ENCODE measurements around the gene LDLRAD3. TPM values are rescaled to one million over a fixed set of nuclear protein-coding genes. Genes with fewer than 3 reads are reported as not detected.

LDLRAD3 gene
- total and polyA plus RNA-seq, 10 donors, result 1.5 to 9.6 (median 8.1) TPM

- DNase-seq, result no peak
- WGBS, 5 donors, result 87 to 97% (median 90%) methylated on average over 2 to 4 of the region's 4 CpGs
- no peaks in the 10 kb centered on the region for H3K9me3 ChIP-seq
- intact Hi-C loops (cut with DNase I; ENCODE audit: low total_unique reads), result no loop called here
- no peak overlapping the region for H3K27ac ChIP-seq
- no peaks in the 10 kb centered on the region for H3K36me3 ChIP-seq
- H3K4me3 ChIP-seq, result no peak overlapping the region
- no peaks in the 10 kb centered on the region for H3K27me3 ChIP-seq (replicated peaks in 1 of 7)
- TF ChIP-seq POLR2AphosphoS5 (IDR thresholded peaks at IDR 0.05), result no peak
- no peak for TF ChIP-seq POLR2A (IDR thresholded peaks at IDR 0.05)
- H3K4me1 ChIP-seq, result no peaks in the 10 kb centered on the region
These were observed 296.9 kb downstream of the LDLRAD3 start for GRCh38 chr11:36240801-36241200.

DNA sequence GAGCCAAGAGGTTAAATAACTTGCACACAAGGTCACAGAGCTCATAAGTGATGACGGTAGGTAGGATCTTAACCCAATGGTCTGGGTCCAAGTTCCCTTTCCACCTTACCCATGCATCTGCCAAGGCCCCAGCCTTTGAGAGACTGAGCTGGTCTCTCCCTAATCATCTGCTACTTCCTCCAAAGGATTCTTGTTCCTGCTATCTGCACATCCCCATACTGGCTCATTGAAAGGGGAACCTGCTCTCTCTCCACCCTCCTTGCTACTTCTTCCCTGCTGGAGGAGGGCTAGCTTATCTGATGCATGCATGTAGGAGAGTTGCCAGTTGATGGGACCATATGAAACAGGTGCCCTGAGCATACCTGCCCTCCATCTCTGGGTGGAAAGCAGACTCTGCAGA lies 297.6 kb downstream of the LDLRAD3 start:
- no peaks in the 10 kb centered on the region for H3K4me1 ChIP-seq
- no peak overlapping the region for H3K4me3 ChIP-seq
- DNase-seq, result no peak
- no peaks in the 10 kb centered on the region for H3K36me3 ChIP-seq
- WGBS, 5 donors, result 23 to 82% (median 80%) methylated on average over 1 of the region's 1 CpG
- H3K27me3 ChIP-seq (replicated peaks in 1 of 7), result no peaks in the 10 kb centered on the region
- H3K27ac ChIP-seq, result no peak overlapping the region
- no peak for TF ChIP-seq POLR2AphosphoS5 (IDR thresholded peaks at IDR 0.05)
- H3K9me3 ChIP-seq, result no peaks in the 10 kb centered on the region
- intact Hi-C loops (cut with DNase I; ENCODE audit: low total_unique reads), result no loop called here

GRCh38 chr11:36243641-36244040 lies 299.8 kb downstream of the LDLRAD3 start:
- no peak overlapping the region for H3K27ac ChIP-seq
- H3K4me1 ChIP-seq, result no peaks in the 10 kb centered on the region
- TF ChIP-seq POLR2A (IDR thresholded peaks at IDR 0.05) (no peak), POLR2AphosphoS5 (IDR thresholded peaks at IDR 0.05) (no peak)
- TF ChIP-seq, protein P1, sequence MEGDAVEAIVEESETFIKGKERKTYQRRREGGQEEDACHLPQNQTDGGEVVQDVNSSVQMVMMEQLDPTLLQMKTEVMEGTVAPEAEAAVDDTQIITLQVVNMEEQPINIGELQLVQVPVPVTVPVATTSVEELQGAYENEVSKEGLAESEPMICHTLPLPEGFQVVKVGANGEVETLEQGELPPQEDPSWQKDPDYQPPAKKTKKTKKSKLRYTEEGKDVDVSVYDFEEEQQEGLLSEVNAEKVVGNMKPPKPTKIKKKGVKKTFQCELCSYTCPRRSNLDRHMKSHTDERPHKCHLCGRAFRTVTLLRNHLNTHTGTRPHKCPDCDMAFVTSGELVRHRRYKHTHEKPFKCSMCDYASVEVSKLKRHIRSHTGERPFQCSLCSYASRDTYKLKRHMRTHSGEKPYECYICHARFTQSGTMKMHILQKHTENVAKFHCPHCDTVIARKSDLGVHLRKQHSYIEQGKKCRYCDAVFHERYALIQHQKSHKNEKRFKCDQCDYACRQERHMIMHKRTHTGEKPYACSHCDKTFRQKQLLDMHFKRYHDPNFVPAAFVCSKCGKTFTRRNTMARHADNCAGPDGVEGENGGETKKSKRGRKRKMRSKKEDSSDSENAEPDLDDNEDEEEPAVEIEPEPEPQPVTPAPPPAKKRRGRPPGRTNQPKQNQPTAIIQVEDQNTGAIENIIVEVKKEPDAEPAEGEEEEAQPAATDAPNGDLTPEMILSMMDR (IDR thresholded peaks at IDR 0.05 in 8 of 11, conservative IDR thresholded peaks at IDR 0.05 in 3 of 11), result no peak
- DNase-seq, result no peak
- H3K9me3 ChIP-seq, result no peaks in the 10 kb centered on the region
- H3K4me3 ChIP-seq, result no peak overlapping the region
- no peaks in the 10 kb centered on the region for H3K36me3 ChIP-seq
- WGBS, 5 donors, result 50 to 86% (median 65%) methylated on average over 1 of the region's 1 CpG
- H3K27me3 ChIP-seq (replicated peaks in 1 of 7), result no peaks in the 10 kb centered on the region
- intact Hi-C loops (cut with DNase I; ENCODE audit: low total_unique reads), result no loop called here

DNA sequence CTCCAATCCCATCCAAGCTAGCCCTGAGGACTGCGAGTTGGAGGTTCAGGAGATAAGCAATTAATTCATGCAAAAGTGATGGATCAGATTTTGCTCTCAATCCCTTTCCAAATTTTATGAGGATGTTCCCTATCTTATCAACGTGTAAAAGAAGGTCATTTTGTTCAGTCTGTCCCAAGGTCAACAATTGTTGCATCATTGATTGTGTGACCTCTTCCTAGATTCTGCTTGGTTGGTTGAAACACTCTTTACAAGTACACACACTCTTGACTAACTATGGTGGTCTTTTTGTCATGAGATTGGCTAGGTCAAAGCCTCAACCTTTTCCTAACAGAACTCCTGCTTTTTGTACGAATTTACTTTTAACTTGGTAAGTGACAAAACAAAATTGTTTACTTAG lies 303.6 kb downstream of the LDLRAD3 start:
- Histone ChIP-seq H3K4me1 (no peaks in the 10 kb centered on the region), H3K27me3 (replicated peaks in 1 of 7) (peaks cover 0 to 12% (median 0%) of the 10 kb centered on the region in 7 donors), H3K36me3 (no peaks in the 10 kb centered on the region), H3K27ac (no peak overlapping the region), H3K9me3 (peaks cover 0 to 12% (median 0%) of the 10 kb centered on the region in 8 donors), H3K4me3 (no peak overlapping the region)
- WGBS, 5 donors, result 36 to 57% (median 38%) methylated on average over 3 of the region's 3 CpGs
- TF ChIP-seq POLR2AphosphoS5 (IDR thresholded peaks at IDR 0.05), result no peak
- no peak for TF ChIP-seq POLR2A (IDR thresholded peaks at IDR 0.05)
- TF ChIP-seq, protein P1 (IDR thresholded peaks at IDR 0.05 in 8 of 11, conservative IDR thresholded peaks at IDR 0.05 in 3 of 11), result no peak
- intact Hi-C loops (cut with DNase I; ENCODE audit: low total_unique reads), result no loop called here
- DNase-seq, result no peak

GRCh38 chr11:36248436-36248835 lies 304.6 kb downstream of the LDLRAD3 start:
- Histone ChIP-seq H3K9me3 (peaks cover 0 to 12% (median 0%) of the 10 kb centered on the region in 8 donors), H3K4me3 (no peak overlapping the region), H3K27me3 (replicated peaks in 1 of 7) (peaks cover 0 to 12% (median 0%) of the 10 kb centered on the region in 7 donors), H3K4me1 (no peaks in the 10 kb centered on the region), H3K27ac (no peak overlapping the region), H3K36me3 (no peaks in the 10 kb centered on the region)
- 59 to 75% (median 62%) methylated on average over 4 of the region's 4 CpGs for WGBS, 5 donors
- DNase-seq, result no peak
- TF ChIP-seq, protein P1 (IDR thresholded peaks at IDR 0.05 in 8 of 11, conservative IDR thresholded peaks at IDR 0.05 in 3 of 11), result no peak
- TF ChIP-seq POLR2AphosphoS5 (IDR thresholded peaks at IDR 0.05) (no peak), POLR2A (IDR thresholded peaks at IDR 0.05) (no peak)
- intact Hi-C loops (cut with DNase I; ENCODE audit: low total_unique reads), result no loop called here

Measured in spleen (tissue), 11 donors.